K562 (cell line): Measurements from ENCODE around the gene BSPRY. TPM values are rescaled to one million over a fixed set of nuclear protein-coding genes. Genes with fewer than 3 reads are reported as not detected.

Source experiments
- BRF1 ChIP-seq: IDR thresholded peaks from 3 replicates; pipeline ENCODE4 v1.6.1; 2011; ENCODE audit warnings: borderline replicate concordance, mild to moderate bottlenecking; ENCODE audit not compliant: insufficient read length; ENCODE audit errors: extremely low read depth
- FIP1L1 ChIP-seq: fragments of 200-400 bp; formaldehyde crosslinking; IDR thresholded peaks from 2 replicates; pipeline ENCODE4 v1.6.1; 2018; ENCODE audit warnings: mild to moderate bottlenecking, low read depth, low read length; ENCODE audit not compliant: poor library complexity, severe bottlenecking
- HDAC3 ChIP-seq: fragments of 450-650 bp; IDR thresholded peaks from 2 replicates; pipeline ENCODE4 v1.6.1; 2018; ENCODE audit warnings: borderline replicate concordance, mild to moderate bottlenecking, moderate library complexity; ENCODE audit not compliant: partially characterized antibody
- KHSRP ChIP-seq: fragments of 450-650 bp; IDR thresholded peaks from 2 replicates; pipeline ENCODE4 v1.6.1; 2017
- MAFF ChIP-seq: IDR thresholded peaks from 2 replicates; pipeline ENCODE4 v1.6.1; 2012; ENCODE audit warnings: low read length, improper control_type of control experiment
- SMAD2 ChIP-seq: fragments of 150-350 bp; IDR thresholded peaks from 2 replicates; pipeline ENCODE4 v1.6.1; 2014; ENCODE audit warnings: low read depth, mild to moderate bottlenecking, low read length
- SMC3 ChIP-seq: conservative IDR thresholded peaks from 2 replicates; pipeline ENCODE4 v1.6.1; 2011; ENCODE audit warnings: low read depth, low read length, improper control_type of control experiment; ENCODE audit not compliant: insufficient read depth
- SP1 ChIP-seq: sonication (generic); formaldehyde crosslinking; IDR thresholded peaks from 2 replicates; pipeline ENCODE4 v1.8.1; 2022; ENCODE audit warnings: mild to moderate bottlenecking, missing genetic modification reagents
- TEAD4 ChIP-seq, 2 experiments: sonication (generic) in 1 of 2; formaldehyde crosslinking in 1 of 2; IDR thresholded peaks; 2 replicates each; pipeline versions ENCODE4 v1.6.1 to v1.8.0; 2012 to 2022; ENCODE audit warnings: borderline replicate concordance in 1 of 2, inconsistent platforms in 1 of 2, low read length in 1 of 2, mild to moderate bottlenecking in 1 of 2, missing genetic modification reagents in 1 of 2
- U2AF1 ChIP-seq: fragments of 200-400 bp; formaldehyde crosslinking; optimal IDR thresholded peaks from 2 replicates; pipeline ENCODE3; 2017; ENCODE audit warnings: mild to moderate bottlenecking, low read depth, low read length, moderate library complexity
- ZC3H8 ChIP-seq: fragments of 450-650 bp; IDR thresholded peaks from 2 replicates; pipeline ENCODE4 v1.6.1; 2017
- ZNF408 ChIP-seq: fragments of 250-450 bp; sonication (Bioruptor Pico); IDR thresholded peaks from 2 replicates; pipeline ENCODE4 v1.4.0; 2020; ENCODE audit warnings: low read depth, mild to moderate bottlenecking, moderate library complexity
- polyA plus RNA-seq, 8 experiments: library from polyadenylated mRNA; depleted of rRNA in 4 of 8; stranded (reverse) in 5 of 8; unstranded in 3 of 8; fragments of >200 nt; fragmentation: Nextera tagmentation in 2 of 8; fragmentation: Illumina TruSeq in 1 of 8; extraction: Ambion mirVana in 2 of 8; extraction: Trizol in 1 of 8; gene quantifications; 2 replicates each; pipeline versions ENCODE4 v1.2.1 to v1.2.3, GENCODE V29; 2011 to 2014; ENCODE audit warnings: inconsistent platforms in 1 of 8, missing spikeins in 1 of 8
- total RNA-seq, 7 experiments: library from RNA; depleted of rRNA in 6 of 7; stranded (reverse); fragments of >200 nt in 6 of 7; fragmentation: Illumina TruSeq in 2 of 7; extraction: Trizol in 2 of 7; gene quantifications; 2 replicates each; pipeline versions ENCODE4 v1.2.1 to v1.2.3, GENCODE V29; 2011 to 2021; ENCODE audit warnings: low replicate concordance in 1 of 7
- TF ChIP-seq, protein P1 (sequence below): fragments of 450-650 bp; IDR thresholded peaks from 2 replicates; pipeline ENCODE4 v1.7.0; 2016; ENCODE audit warnings: borderline replicate concordance
- TF ChIP-seq, protein P2 (sequence below): sonication (generic); formaldehyde crosslinking; IDR thresholded peaks from 2 replicates; pipeline ENCODE4 v1.8.1; 2023; ENCODE audit warnings: mild to moderate bottlenecking, missing genetic modification reagents
- TF ChIP-seq, protein P3 (sequence below): fragments of 450-650 bp; IDR thresholded peaks from 2 replicates; pipeline ENCODE4 v1.6.1; 2018; ENCODE audit not compliant: partially characterized antibody
- TF ChIP-seq, protein P4 (sequence below): sonication (generic); formaldehyde crosslinking; IDR thresholded peaks from 2 replicates; pipeline ENCODE4 v1.9.0; 2022; ENCODE audit warnings: mild to moderate bottlenecking, missing genetic modification reagents
- TF ChIP-seq, protein P5 (sequence below): fragments of 250-450 bp; sonication (Bioruptor Pico); IDR thresholded peaks from 2 replicates; pipeline ENCODE4 v1.6.1; 2021; ENCODE audit warnings: mild to moderate bottlenecking

The BSPRY gene
- total and polyA plus RNA-seq, 9 of the 15 experiments (the other 6 are each of a cell fraction or from before 2014, with no cell fraction given), result 0.07 to 0.67 (median 0.18) TPM

DNA sequence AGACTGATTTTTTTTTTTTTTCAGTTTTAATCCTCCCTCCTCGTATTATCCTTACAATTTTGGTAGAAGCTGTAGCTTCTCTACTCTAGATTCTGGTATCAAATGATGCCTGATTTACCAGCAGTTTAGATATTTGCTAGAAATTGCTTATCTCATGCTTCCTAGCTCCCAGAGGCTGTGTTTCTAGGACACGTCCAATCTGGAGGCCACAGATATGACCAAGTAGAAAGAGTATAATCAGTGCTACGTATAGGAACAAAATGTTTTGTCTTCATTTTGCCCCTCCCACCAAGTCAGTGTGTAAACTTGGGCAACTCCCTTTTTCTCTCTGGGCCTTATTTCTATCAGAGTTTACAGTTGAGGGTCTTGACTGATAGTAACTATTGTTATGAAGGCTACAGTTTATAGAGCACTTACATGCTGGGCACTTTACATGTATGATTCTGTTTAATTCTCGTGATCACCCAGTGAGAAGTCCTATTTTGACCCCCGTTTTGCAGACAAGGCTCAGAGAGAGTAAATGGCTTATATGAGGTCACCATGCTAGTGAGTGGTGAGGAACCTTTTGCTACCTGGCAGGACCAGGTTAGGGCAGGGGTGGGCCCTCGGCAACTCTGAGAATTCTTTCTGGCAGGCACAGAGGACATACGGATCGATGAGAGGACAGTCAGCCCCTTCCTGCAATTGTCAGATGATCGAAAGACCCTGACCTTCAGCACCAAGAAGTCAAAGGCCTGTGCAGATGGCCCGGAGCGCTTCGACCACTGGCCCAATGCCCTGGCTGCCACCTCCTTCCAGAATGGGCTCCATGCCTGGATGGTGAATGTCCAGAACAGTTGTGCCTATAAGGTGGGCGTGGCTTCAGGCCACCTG is 19.9 kb downstream of the BSPRY start (continued):
- TF ChIP-seq KHSRP (0 out of 2 replicates have a peak, but pooled peaks have one; percentile 48), ZNF408 (no peak), HDAC3 (peak; percentile 97), MAFF (peak; percentile 58; the same call in 1 of the 2 replicates), FIP1L1 (no peak), SMAD2 (no peak), TEAD4 (IDR thresholded peaks at IDR 0.05; ENCODE audit: low read length) (peak; percentile 98), TEAD4 (CRISPR knock-in tag; IDR thresholded peaks at IDR 0.05; ENCODE audit: borderline replicate concordance) (no peak), U2AF1 (no peak), SP1 (0 out of 2 replicates have a peak, but pooled peaks have one; percentile 32), BRF1 (no peak), SMC3 (no peak), ZC3H8 (no peak)
- TF ChIP-seq, protein P1, sequence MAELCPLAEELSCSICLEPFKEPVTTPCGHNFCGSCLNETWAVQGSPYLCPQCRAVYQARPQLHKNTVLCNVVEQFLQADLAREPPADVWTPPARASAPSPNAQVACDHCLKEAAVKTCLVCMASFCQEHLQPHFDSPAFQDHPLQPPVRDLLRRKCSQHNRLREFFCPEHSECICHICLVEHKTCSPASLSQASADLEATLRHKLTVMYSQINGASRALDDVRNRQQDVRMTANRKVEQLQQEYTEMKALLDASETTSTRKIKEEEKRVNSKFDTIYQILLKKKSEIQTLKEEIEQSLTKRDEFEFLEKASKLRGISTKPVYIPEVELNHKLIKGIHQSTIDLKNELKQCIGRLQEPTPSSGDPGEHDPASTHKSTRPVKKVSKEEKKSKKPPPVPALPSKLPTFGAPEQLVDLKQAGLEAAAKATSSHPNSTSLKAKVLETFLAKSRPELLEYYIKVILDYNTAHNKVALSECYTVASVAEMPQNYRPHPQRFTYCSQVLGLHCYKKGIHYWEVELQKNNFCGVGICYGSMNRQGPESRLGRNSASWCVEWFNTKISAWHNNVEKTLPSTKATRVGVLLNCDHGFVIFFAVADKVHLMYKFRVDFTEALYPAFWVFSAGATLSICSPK, result no peak
- TF ChIP-seq, protein P2, sequence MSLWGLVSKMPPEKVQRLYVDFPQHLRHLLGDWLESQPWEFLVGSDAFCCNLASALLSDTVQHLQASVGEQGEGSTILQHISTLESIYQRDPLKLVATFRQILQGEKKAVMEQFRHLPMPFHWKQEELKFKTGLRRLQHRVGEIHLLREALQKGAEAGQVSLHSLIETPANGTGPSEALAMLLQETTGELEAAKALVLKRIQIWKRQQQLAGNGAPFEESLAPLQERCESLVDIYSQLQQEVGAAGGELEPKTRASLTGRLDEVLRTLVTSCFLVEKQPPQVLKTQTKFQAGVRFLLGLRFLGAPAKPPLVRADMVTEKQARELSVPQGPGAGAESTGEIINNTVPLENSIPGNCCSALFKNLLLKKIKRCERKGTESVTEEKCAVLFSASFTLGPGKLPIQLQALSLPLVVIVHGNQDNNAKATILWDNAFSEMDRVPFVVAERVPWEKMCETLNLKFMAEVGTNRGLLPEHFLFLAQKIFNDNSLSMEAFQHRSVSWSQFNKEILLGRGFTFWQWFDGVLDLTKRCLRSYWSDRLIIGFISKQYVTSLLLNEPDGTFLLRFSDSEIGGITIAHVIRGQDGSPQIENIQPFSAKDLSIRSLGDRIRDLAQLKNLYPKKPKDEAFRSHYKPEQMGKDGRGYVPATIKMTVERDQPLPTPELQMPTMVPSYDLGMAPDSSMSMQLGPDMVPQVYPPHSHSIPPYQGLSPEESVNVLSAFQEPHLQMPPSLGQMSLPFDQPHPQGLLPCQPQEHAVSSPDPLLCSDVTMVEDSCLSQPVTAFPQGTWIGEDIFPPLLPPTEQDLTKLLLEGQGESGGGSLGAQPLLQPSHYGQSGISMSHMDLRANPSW (CRISPR knock-in tag), result no peak
- TF ChIP-seq, protein P3, sequence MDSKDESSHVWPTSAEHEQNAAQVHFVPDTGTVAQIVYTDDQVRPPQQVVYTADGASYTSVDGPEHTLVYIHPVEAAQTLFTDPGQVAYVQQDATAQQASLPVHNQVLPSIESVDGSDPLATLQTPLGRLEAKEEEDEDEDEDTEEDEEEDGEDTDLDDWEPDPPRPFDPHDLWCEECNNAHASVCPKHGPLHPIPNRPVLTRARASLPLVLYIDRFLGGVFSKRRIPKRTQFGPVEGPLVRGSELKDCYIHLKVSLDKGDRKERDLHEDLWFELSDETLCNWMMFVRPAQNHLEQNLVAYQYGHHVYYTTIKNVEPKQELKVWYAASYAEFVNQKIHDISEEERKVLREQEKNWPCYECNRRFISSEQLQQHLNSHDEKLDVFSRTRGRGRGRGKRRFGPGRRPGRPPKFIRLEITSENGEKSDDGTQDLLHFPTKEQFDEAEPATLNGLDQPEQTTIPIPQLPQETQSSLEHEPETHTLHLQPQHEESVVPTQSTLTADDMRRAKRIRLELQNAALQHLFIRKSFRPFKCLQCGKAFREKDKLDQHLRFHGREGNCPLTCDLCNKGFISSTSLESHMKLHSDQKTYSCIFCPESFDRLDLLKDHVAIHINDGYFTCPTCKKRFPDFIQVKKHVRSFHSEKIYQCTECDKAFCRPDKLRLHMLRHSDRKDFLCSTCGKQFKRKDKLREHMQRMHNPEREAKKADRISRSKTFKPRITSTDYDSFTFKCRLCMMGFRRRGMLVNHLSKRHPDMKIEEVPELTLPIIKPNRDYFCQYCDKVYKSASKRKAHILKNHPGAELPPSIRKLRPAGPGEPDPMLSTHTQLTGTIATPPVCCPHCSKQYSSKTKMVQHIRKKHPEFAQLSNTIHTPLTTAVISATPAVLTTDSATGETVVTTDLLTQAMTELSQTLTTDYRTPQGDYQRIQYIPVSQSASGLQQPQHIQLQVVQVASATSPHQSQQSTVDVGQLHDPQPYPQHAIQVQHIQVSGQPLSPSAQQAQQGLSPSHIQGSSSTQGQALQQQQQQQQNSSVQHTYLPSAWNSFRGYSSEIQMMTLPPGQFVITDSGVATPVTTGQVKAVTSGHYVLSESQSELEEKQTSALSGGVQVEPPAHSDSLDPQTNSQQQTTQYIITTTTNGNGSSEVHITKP, result peak; percentile 44
- TF ChIP-seq, protein P4, sequence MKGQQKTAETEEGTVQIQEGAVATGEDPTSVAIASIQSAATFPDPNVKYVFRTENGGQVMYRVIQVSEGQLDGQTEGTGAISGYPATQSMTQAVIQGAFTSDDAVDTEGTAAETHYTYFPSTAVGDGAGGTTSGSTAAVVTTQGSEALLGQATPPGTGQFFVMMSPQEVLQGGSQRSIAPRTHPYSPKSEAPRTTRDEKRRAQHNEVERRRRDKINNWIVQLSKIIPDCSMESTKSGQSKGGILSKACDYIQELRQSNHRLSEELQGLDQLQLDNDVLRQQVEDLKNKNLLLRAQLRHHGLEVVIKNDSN (CRISPR knock-in tag), result no peak
- TF ChIP-seq, protein P5, sequence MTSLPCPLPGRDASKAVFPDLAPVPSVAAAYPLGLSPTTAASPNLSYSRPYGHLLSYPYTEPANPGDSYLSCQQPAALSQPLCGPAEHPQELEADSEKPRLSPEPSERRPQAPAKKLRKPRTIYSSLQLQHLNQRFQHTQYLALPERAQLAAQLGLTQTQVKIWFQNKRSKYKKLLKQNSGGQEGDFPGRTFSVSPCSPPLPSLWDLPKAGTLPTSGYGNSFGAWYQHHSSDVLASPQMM, result no peak
